GM19372 (cell line): Measurements from ENCODE around the gene PSMB9.
"Not testable (repeated sequence)": the region's sequence is repeated elsewhere in the genome, so short reads cannot be mapped to it uniquely, and the experiment has no call there.

Experiments
- ATAC-seq: cut with Tn5 transposase; IDR thresholded peaks from one replicate; pipeline ENCODE4 v1.9.1; 2021; ENCODE audit warnings: mild to moderate bottlenecking, low read depth, moderate library complexity; ENCODE audit not compliant: unreplicated experiment

PSMB9 gene

GRCh38 chr6:32853541-32854375, at the start of gene PSMB9, which contains the start of gene TAP1:
TSS of gene PSMB9 (plus strand) at chr6:32854192. CDS start at chr6:32854230, 38 bp downstream.
TSS of gene TAP1 (minus strand) at chr6:32853704. CDS start at chr6:32853636, 68 bp downstream.
- peak; percentile 84 for ATAC-seq

GRCh38 chr6:32805404-32805803, 48.6 kb upstream of the PSMB9 start:
- ATAC-seq: not testable (repeated sequence)

- ATAC-seq: no peak
These were observed 46.9 kb upstream of the PSMB9 start for GRCh38 chr6:32807020-32807580.

- ATAC-seq: no peak
These were observed 44.8 kb upstream of the PSMB9 start for GRCh38 chr6:32809171-32809570.

GRCh38 chr6:32814145-32814544, 39.8 kb upstream of the PSMB9 start:
- ATAC-seq: no peak

- ATAC-seq: no peak
These were observed 38.9 kb upstream of the PSMB9 start for GRCh38 chr6:32815115-32815514.

- no peak for ATAC-seq
These were observed 38.0 kb upstream of the PSMB9 start for GRCh38 chr6:32815996-32816395.

GRCh38 chr6:32816746-32817204, 37.2 kb upstream of the PSMB9 start, which contains the start of gene HLA-DOB:
TSS of gene HLA-DOB (minus strand) at chr6:32817002. CDS start at chr6:32816951, 51 bp downstream.
- ATAC-seq: no peak

GRCh38 chr6:32818867-32819266, 35.1 kb upstream of the PSMB9 start:
- ATAC-seq: no peak

GRCh38 chr6:32819729-32820128, 34.3 kb upstream of the PSMB9 start:
- ATAC-seq: no peak

- ATAC-seq: no peak
These were observed 28.0 kb upstream of the PSMB9 start for GRCh38 chr6:32825966-32826365.

GRCh38 chr6:32827025-32827424, 27.0 kb upstream of the PSMB9 start:
- no peak for ATAC-seq

- ATAC-seq: no peak
These were observed 24.5 kb upstream of the PSMB9 start for GRCh38 chr6:32829495-32829894.

- no peak for ATAC-seq
These were observed 24.0 kb upstream of the PSMB9 start for GRCh38 chr6:32830017-32830416.

GRCh38 chr6:32830936-32831335, 23.1 kb upstream of the PSMB9 start:
- no peak for ATAC-seq

GRCh38 chr6:32832535-32832934, 21.5 kb upstream of the PSMB9 start:
- no peak for ATAC-seq

GRCh38 chr6:32833664-32834063, 20.3 kb upstream of the PSMB9 start:
- no peak for ATAC-seq

GRCh38 chr6:32835167-32835893, 18.7 kb upstream of the PSMB9 start:
- no peak for ATAC-seq

- no peak for ATAC-seq
These were observed 17.1 kb upstream of the PSMB9 start for GRCh38 chr6:32836873-32837272.

GRCh38 chr6:32837651-32838113, 16.3 kb upstream of the PSMB9 start:
- no peak for ATAC-seq
